Caco-2 (cell line): ENCODE results near the gene KHDRBS1. TPM values are rescaled to one million over a fixed set of nuclear protein-coding genes. Genes with fewer than 3 reads are reported as not detected.
"Not testable (repeated sequence)": the region's sequence is repeated elsewhere in the genome, so short reads cannot be mapped to it uniquely, and the experiment has no call there.

Experiments used
- BruUV-seq: library from RNA; stranded (reverse); fragments of 400-500 nt; replicated peaks from 2 replicates; lab custom pipeline; 2021; lab: Mats Ljungman, UMichigan
- CTCF ChIA-PET: fragments of 300-600 bp; sonication (Branson Sonifier 250); formaldehyde crosslinking; loops from one replicate; lab custom pipeline; 2022; ENCODE audit warnings: antibody characterized with exemption; lab: Charles Lee
- POLR2A ChIA-PET: fragments of 300-600 bp; sonication (Branson Sonifier 250); formaldehyde crosslinking; loops from one replicate; lab custom pipeline; 2022; ENCODE audit warnings: antibody characterized with exemption; lab: Charles Lee
- DNase-seq, 2 experiments: peaks; one replicate each; pipeline versions ENCODE4 v3.0.0 to v3.0.0-alpha.2; 2020 to 2022
- H3K27me3 ChIP-seq: replicated peaks from 2 replicates; pipeline ENCODE4 v1.6.0; 2011; ENCODE audit warnings: low read length; ENCODE audit not compliant: control insufficient read depth, insufficient read depth
- H3K36me3 ChIP-seq: 2 replicates; pipeline ENCODE4 v1.5.1; 2011; ENCODE audit warnings: low read length; ENCODE audit not compliant: control insufficient read depth, insufficient read depth
- H3K4me1 ChIP-seq: fragments of 250-450 bp; sonication (Bioruptor Pico); 2 replicates; pipeline ENCODE4 v1.5.1; 2020; ENCODE audit warnings: mild to moderate bottlenecking
- H3K4me3 ChIP-seq: 2 replicates; pipeline ENCODE4 v1.5.1; 2011; ENCODE audit warnings: low read depth, mild to moderate bottlenecking, control low read depth, low read length
- H3K9me3 ChIP-seq: fragments of 250-450 bp; sonication (Bioruptor Pico); 2 replicates; pipeline ENCODE4 v1.5.1; 2020; ENCODE audit warnings: mild to moderate bottlenecking, moderate library complexity
- H3K27ac Mint-ChIP-seq: one replicate; pipeline ENCODE4 v1.8.0; 2022; ENCODE audit warnings: mixed read lengths; ENCODE audit not compliant: unreplicated experiment
- H3K27me3 Mint-ChIP-seq: one replicate; pipeline ENCODE4 v1.8.0; 2022; ENCODE audit warnings: mixed read lengths; ENCODE audit not compliant: insufficient read depth, unreplicated experiment
- H3K36me3 Mint-ChIP-seq: one replicate; pipeline ENCODE4 v1.8.0; 2022; ENCODE audit warnings: mild to moderate bottlenecking, mixed read lengths; ENCODE audit not compliant: insufficient read depth, unreplicated experiment
- H3K4me1 Mint-ChIP-seq: one replicate; pipeline ENCODE4 v1.8.0; 2022; ENCODE audit warnings: low read depth, mixed read lengths; ENCODE audit not compliant: unreplicated experiment
- H3K4me3 Mint-ChIP-seq: one replicate; pipeline ENCODE4 v1.8.0; 2022; ENCODE audit warnings: mild to moderate bottlenecking, moderate library complexity, mixed read lengths; ENCODE audit not compliant: unreplicated experiment
- H3K9me3 Mint-ChIP-seq: one replicate; pipeline ENCODE4 v1.8.0; 2022; ENCODE audit warnings: mixed read lengths; ENCODE audit not compliant: unreplicated experiment
- CTCF ChIP-seq, 2 experiments: fragments of 200-600 bp in 1 of 2; IDR thresholded peaks; 1 replicate in 1 of 2; 2 replicates in 1 of 2; pipeline versions ENCODE4 v1.5.1 to v1.8.0; 2011 to 2022; ENCODE audit warnings: antibody characterized with exemption in 1 of 2, control low read depth in 1 of 2, inconsistent platforms in 1 of 2, low read depth in 1 of 2, low read length in 1 of 2, mild to moderate bottlenecking in 1 of 2, moderate library complexity in 1 of 2; ENCODE audit not compliant: insufficient read depth in 1 of 2, severe bottlenecking in 1 of 2, unreplicated experiment in 1 of 2
- intact Hi-C: fragments of 100-400 bp; cut with micrococcal nuclease; formaldehyde crosslinking; loops from one replicate; pipeline ENCODE4 v1.10.0; 2022; ENCODE audit not compliant: unreplicated experiment
- total RNA-seq: library from RNA; stranded (reverse); gene quantifications from 2 replicates; pipeline ENCODE4 v1.2.3, GENCODE V29; 2022

Gene KHDRBS1
- total RNA-seq, 1 experiment from 2014 or later, result 137 TPM

GRCh38 chr1:32020339-32020738 lies 6.7 kb downstream of the KHDRBS1 start:
- BruUV-seq, result no TSS peak
- Histone ChIP-seq H3K36me3 (peaks cover 1% of the 10 kb centered on the region; the same call in 1 of the 2 replicates), H3K4me1 (no peaks in the 10 kb centered on the region), H3K4me3 (no peak overlapping the region), H3K27me3 (no peaks in the 10 kb centered on the region), H3K9me3 (no peaks in the 10 kb centered on the region)
- no peak overlapping the region for H3K27ac Mint-ChIP-seq
- POLR2A ChIA-PET, result interaction anchor here (0.7 kb wide), 1 partner anchor 326 kb away, joined by 10 read pairs; no protein-coding TSS in a partner anchor
- CTCF ChIA-PET, result interaction anchor here (0.6 kb wide), 1 partner anchor 471 kb away, joined by 3 read pairs; no protein-coding TSS in a partner anchor
- no peak for DNase-seq
- H3K27me3 Mint-ChIP-seq, result no peaks in the 10 kb centered on the region
- peaks cover 6% of the 10 kb centered on the region for H3K4me1 Mint-ChIP-seq
- TF ChIP-seq CTCF (IDR thresholded peaks at IDR 0.05; ENCODE audit: insufficient read depth in 1 of 2, low read depth in 1 of 2, low read length in 1 of 2, severe bottlenecking in 1 of 2, unreplicated experiment in 1 of 2), result no peak
- intact Hi-C loops, result no loop called here
- H3K4me3 Mint-ChIP-seq, result no peak overlapping the region
- H3K36me3 Mint-ChIP-seq, result peaks cover 51% of the 10 kb centered on the region
- no peaks in the 10 kb centered on the region for H3K9me3 Mint-ChIP-seq

- BruUV-seq, result not testable (repeated sequence)
Measured at GRCh38 chr1:32021574-32022018, 7.9 kb downstream of the KHDRBS1 start.

GRCh38 chr1:32023351-32023750 lies 9.7 kb downstream of the KHDRBS1 start:
- ChIA-PET CTCF (no interaction called here), POLR2A (interaction anchor here (1.4 kb wide), 1 partner anchor 9 kb away, joined by 4 read pairs; the partner anchor contains the start of gene KHDRBS1)
- no peak overlapping the region for H3K4me3 Mint-ChIP-seq
- DNase-seq, result no peak
- BruUV-seq, result TSS peak; percentile 8
- no peak overlapping the region for H3K4me3 ChIP-seq
- no peaks in the 10 kb centered on the region for H3K4me1 ChIP-seq
- H3K27me3 ChIP-seq, result no peaks in the 10 kb centered on the region
- no peaks in the 10 kb centered on the region for H3K36me3 ChIP-seq
- no peaks in the 10 kb centered on the region for H3K9me3 ChIP-seq
- no peaks in the 10 kb centered on the region for H3K27me3 Mint-ChIP-seq
- TF ChIP-seq CTCF (IDR thresholded peaks at IDR 0.05; ENCODE audit: insufficient read depth in 1 of 2, low read depth in 1 of 2, low read length in 1 of 2, severe bottlenecking in 1 of 2, unreplicated experiment in 1 of 2), result no peak
- intact Hi-C loops, result no loop called here
- H3K27ac Mint-ChIP-seq, result no peak overlapping the region
- no peaks in the 10 kb centered on the region for H3K9me3 Mint-ChIP-seq
- peaks cover 51% of the 10 kb centered on the region for H3K36me3 Mint-ChIP-seq
- H3K4me1 Mint-ChIP-seq, result no peaks in the 10 kb centered on the region

More at GRCh38 chr1:32021574-32022018, 7.9 kb downstream of the KHDRBS1 start:
- peaks cover 50% of the 10 kb centered on the region for H3K36me3 Mint-ChIP-seq
- POLR2A ChIA-PET, result interaction anchor here (0.7 kb wide), 1 partner anchor 132 kb away, joined by 3 read pairs; no protein-coding TSS in a partner anchor
- H3K9me3 Mint-ChIP-seq, H3K4me1 Mint-ChIP-seq, H3K4me3 Mint-ChIP-seq, H3K27ac Mint-ChIP-seq, H3K27me3 ChIP-seq, CTCF ChIA-PET, H3K4me3 ChIP-seq, H3K27me3 Mint-ChIP-seq, H3K36me3 ChIP-seq, H3K9me3 ChIP-seq, H3K4me1 ChIP-seq, DNase-seq, intact Hi-C loops: not testable (repeated sequence)
